ENCODE measurements around the gene PLCXD3.
"Not testable (repeated sequence)": the region's sequence is repeated elsewhere in the genome, so short reads cannot be mapped to it uniquely, and the experiment has no call there.

Gene PLCXD3

DNA sequence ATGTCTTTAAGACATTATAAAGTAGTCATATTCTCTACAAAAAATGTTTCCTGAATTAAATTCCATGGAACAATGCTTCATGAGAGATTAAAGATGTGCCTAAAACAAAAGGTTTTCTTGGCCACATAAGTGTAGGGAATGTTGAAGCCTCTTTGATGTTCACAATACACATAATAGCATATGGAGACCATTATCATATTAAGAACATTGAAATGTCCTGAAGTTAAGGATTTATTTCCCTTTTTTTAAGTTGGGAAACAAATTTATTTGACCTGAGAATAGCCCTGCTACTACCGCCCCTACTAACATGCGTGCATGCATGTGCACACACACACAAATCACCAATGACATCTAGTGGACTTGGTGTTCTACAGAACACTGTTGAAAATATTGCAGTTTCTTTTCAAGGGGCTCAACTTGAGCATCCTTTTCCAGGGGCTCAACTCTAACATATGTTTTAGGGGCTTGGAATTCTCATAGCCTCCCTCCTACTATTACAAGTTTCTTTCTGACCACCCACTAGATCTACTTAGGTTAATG, 172.2 kb downstream of the PLCXD3 start:
- no peak for DNase-seq

DNA sequence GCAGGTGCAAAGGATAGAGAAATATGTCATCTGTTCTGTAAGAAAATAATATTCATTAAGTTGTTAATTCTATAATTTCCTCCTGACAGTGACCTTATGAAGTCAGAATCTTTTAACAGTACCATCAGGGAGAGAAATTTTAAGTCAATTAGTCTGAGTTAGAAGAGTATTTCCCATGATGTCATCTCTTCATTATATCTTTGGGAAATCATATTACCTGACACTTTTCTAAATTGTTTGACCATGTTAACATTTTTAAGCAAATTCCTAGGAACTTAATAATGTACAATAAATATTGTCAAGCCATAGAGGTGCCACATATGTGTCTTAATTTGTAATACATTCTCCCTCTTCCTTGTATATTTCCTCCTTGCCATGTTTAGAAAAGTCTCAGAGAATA, 172.7 kb downstream of the PLCXD3 start:
- no peak for DNase-seq

DNA sequence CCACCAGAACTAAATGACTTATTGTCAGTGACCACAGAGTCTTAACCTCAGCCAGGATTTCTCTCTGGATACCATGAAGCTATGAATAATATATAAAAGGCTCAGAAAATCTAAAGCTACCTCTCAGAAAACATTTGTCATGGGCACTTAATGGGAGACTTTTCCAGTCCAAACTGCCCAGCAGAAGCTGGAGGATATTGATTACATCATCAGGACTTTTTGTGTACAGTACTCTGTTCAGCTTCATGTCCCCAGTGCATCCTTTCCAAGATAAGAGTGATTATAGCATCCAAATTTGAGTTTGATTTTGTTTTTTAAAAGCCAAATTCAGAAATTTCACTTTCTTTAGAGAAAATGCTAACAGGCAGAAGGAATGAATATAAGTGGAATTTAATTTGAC, 173.2 kb downstream of the PLCXD3 start:
- DNase-seq = no peak

DNA sequence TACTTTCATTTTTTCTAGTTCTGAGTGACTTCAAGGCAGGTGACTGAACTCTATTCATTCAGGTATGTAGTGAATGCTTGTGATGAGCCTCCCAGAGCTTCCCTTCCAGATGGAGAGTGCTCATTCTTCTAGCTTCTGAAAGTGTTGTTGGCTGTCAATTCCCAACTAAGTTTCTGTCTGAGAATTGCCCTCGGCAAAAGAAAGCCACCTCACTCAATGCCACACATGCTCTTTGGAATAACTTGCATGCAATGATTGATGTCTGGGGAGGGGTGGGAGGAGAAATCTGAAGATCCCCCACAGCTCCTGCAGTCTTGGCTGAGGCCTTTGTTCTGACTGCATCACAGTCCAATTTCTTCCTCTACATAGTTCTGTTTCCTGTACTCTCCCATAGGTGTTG, 173.9 kb downstream of the PLCXD3 start:
- no peak for DNase-seq

DNA sequence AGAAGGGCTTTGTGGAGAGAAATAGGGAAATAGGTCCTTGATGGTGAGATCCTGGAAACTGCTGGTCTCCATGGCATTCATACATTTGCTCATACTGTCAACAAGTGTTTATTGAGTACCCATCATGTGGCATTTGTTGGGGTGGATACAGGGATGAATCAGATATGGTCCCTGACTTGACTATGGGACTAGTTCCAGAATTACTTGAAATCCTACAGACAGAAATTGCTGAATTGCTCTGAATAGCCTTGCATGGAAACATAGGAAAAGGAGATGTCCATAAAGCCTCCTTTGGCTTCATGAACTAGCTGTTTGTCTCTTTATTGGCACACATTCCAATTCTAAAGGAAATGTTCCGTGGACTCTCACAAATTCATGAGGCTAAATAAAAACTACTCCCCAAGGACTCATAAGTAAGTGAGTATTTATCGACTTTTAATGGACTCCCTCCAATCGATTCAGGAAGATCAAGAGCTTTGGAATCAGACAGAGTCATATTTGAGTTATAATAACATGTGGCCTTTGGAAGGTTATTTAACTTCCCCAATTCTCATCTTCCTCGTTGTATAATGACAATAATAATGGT, 174.7 kb downstream of the PLCXD3 start:
- no peak for DNase-seq

DNA sequence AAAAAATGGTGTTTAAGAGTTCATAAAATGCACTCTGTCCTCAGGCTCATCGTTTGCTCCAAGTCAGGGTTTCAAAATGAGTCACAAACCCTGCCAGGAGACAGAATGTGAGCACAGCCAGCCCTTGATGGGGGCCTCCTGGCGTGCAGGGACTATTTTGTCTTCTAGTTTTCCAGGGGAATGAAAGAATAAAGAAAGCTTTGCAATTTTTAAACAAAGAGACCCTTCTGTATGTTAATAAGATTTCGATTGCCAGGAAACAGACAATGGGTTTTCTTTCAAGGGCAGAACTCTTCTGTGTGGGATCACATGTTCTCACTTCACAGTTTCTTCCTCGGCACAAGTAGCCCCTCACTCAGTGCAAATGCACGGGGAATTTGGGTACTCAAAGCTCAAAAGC, 175.6 kb downstream of the PLCXD3 start:
- DNase-seq = no peak

DNA sequence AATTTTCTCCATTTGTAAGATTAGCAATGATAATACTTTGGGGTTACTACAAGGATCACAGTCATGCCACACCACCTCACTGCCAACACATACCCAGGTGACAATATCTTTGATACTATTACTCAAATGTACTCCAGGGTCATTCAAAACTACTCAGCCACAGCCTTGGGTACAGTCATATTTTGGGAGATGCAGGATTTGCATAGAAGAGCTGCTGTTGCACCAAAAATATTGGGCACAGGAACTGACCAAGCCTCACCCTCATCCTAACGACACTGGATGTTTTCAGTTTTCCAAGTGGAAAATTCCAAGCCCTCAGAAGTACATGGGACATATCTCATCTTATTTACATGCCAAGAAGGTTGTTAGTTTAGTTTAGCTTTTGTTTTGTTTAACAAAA, 176.2 kb downstream of the PLCXD3 start:
- DNase-seq = no peak

DNA sequence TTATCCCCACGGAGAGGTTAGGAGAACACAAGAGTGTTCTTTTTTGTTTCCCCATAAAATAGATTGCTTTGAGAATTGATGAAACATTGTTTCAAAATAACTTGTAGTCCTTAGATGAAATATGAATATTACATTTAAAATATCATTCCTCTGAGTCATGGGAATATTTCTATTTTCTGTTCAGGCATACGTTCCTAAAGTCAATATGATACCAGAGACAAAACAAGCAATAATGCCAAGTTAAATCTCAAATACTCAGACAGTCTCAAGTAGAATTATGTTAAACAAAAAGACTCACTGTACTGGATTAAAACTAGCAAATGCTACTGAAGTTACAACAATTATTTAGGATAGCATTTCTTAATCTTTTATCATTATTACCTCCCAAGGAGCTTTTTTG, 185.3 kb downstream of the PLCXD3 start:
- no peak for DNase-seq

DNA sequence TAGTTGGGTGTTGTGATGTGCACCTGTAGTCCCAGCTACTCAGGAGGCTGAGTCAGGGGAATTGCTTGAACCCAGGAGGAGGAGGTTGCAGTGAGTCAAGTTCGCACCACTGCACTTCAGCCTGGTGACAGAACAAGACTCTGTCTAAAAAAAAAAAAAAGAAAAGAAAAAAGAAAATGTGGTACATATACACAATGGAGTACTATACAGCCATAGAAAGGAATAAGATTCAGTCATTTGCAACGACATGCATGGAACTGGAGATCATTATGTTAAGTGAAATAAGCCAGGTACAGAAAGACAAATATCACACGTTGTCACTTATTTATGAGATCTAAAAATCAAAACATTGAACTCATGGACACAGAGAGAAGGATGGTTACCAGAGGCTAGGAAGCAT, 187.6 kb downstream of the PLCXD3 start:
- not testable (repeated sequence) for DNase-seq

DNA sequence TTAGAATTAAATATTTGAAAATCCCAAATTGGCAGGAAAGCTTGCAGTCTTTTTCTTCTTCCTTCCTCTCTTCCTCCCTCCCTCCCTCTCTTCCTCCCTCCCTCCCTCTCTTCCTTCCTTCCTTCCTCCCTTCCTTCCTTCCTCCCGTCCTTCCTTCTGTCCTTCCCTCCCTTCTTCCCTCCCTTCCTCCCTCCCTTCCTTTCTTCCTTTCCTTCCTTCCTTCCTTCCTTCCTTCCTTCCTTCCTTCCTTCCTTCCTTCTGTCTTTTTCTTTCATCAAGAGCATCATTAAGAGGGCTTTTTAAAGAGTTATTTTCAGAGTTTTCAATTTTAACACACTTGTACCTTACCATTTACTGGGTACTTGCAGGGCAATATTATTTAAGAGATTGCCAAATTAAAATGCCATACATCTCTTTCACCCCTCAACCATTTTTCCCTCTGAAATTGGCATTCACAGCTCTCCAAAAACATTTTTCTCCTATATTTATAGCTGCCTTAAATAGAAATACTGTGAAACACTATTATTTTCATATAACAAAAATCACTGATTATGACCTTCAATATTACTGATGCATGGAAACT, 197.8 kb downstream of the PLCXD3 start:
- no peak for DNase-seq

DNA sequence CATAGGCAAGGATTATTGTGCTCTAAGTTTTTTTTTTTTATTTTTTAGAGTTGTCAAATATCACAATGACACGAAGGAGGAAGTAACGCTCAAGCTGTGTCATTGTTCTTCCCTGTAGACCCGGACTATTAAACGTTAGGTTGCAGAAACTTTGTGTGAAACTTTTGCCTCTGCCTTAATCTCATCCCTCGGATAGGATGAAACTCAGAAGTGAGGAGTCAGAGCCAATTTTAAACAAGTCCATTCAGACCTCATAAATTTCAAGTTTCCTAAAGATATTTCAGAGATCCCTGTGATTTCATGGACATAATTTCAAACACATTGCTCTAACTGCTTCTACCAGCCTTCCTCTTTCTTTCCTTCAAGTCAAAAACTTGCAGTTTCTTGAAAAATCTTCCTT, 198.3 kb downstream of the PLCXD3 start:
- DNase-seq = no peak

DNA sequence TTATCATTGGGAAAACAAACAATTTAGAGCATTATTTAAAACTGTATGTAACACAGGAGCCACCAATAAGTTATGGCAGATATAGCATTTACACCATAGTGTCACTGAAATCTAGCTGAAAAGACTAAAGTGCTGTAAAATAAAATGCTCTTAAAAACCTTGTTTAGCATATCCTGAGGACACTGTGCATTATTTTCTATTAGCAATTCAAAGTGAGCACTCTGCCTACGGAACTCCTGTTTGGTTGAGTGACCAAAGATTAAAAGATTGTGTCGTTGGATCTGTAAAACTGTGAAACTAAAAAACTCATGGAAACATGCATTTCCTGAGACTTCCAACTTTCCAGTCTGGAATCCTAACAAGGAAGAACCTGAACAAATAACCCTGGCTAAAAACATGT, 201.1 kb downstream of the PLCXD3 start:
- DNase-seq = no peak

DNA sequence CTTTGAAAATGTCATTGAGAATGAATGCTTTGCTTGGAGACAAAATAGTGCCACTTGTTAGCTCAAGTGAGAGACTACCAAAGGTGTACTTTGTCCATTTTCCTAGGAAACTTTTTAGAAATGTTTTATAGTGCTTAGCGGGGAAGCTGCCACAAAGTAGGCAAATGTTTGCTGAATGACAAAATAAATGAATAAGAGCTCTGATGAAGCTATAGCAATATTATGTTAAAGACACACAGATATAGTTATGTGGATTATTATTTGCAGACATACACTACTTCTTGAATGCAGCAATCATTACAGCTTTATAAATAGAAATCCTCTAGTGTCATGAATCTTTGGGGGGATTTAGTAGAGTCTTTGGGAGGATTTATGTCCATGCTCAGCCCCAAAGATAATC, 204.4 kb downstream of the PLCXD3 start:
- DNase-seq = no peak

DNA sequence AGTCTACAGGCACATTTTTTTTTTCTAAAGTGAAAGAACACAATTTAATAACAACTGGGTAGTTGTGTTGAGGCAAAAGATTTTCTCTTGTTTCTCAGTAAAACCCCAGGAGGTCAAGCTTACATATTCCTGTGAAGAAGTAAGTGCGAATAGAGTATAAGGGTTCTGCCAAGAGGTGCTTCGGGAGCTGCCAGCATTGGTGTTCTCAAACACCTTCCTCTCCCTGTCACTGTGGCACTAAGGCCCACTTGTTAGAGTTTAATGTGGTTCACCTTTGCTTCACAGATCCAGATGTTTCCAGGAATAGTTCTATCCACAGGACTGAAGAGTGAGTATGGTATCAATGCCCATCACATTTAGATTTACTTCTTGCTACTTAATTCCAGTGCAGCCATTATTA, 205.3 kb downstream of the PLCXD3 start:
- no peak for DNase-seq

DNA sequence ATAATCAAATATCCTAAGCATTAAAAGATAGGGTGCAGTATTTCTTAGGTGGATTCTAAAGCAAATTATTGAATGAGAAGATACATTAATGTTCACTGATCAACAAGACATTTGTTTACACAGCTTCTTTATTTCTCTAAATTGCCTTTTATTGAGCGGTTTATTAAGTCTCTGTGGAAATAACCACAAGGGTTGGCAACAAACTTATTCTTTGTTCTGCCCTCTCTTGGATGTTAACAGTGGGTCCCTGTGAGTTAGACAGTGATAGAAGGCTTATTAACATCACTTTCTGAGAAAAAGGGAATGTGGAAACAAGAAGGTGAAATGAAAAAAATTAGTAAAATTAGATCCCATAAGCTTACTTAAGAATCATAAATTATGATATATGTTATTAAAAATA, 214.3 kb downstream of the PLCXD3 start:
- no peak for DNase-seq

DNA sequence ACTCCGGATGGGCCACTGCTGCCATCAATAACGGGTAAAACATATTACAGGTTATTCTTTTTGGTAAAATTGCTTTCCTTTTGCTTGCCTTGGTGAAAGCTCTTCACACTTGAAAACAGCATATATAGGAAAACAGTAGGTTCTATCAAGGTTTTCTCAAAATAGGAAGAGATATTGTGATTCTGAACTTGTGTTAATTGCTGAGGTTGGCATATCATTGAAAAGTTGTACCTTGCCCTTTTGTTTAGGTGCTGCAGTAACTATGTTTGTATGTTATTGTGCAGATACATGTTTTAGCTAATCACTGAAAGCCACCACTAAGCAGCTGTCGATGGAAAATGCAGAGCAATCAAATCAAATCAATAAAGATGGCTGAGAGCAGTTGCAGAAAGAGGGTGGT, 219.1 kb downstream of the PLCXD3 start:
- DNase-seq = no peak

DNA sequence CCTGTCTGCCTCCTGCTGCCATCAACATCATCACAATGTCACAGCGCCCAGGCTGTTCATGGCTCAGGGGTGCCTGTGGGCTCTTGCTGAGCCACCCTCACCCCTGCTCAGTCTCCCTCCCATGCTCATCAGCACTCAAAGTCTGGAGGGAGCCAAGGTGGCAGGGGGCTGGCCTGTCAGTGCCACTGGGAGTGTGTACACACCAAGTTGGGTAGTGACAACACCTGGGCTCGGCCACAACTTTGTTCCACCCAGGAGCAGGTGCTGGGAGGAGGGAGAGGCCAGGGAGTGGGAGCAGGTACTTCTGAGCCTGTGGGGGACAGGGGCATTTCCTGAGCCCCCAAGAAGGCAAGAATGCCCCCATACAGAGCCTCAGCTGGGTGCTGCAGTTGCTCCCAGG, 219.6 kb downstream of the PLCXD3 start:
- no peak for DNase-seq

DNA sequence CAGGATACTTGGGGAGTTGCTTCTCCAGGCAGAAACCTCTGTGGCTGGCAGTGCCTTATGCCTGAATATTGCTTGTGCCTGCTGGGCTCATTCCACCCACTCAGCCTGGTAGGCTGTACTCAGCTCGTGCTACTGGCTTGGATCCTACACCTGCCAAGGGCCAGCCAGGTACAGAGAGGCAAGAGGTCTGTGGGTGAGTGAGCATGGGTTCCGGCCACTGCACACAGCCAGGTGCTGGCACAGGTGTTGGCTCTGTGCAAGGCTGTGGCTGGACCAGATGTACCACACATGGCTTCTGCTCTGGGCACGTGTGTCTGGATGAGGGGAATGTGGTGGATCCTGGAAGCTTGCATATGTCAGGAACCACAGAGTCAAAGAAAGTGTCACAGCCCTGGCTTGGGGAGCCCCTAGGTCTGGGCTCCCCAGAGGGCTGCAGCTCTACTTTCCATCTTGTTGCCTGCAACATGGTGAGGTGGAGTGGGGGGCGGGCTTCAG, 220.4 kb downstream of the PLCXD3 start:
- DNase-seq = no peak

DNA sequence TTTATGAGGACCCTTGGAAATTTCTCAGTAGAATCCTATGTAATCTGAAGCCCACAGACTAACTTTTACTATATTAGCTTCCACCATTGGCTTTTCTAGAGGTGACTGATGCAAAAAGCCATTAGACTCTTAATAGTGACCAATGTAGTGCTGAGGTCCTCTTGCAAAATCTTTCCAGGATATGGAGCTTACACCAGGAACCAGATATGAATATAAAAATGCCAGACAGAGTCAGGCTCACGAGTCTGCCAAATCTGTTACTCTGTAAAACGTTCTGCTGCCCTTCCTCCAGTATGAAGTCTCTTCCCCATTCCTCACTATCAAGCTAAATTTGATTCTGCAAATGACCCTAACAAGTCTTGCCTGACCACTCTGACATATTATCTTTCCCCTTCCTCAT, 223.7 kb downstream of the PLCXD3 start:
- no peak for DNase-seq

DNA sequence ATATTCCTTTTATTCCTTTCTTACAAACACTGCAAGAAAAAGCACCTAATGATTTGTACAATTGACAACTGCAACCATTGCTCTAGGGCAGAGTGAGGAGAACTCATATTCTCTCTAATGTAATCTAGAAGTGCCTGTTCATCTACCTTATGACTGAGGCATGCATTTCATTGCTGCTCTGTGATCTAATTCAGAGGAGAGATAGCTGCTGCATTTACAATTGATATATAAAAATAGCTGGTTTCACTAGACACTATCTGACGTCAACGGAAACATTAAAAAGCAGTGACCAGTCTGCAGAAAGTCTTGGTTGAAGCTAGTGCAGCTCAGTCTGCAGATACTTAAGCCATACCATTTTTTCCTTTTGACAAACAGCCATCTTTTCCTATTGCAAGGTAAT, 224.2 kb downstream of the PLCXD3 start:
- DNase-seq = no peak

DNA sequence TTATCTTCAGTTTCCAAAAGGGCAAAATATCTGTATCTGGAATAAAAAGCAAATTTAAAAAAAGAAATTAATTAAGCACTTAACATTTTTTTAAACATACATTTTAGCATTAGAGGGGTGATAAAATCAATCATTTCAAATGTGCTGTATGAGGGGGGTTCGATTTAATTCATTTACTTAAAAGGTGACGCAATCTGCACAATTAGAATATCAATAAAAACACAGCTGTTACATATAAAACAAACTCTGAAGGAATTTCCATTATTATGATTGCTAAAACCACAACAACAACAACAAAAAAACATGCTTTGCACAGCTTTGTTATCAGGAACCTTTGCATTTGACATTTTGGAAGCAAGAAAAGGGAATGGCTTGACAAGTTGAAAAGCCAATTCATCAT, 225.5 kb downstream of the PLCXD3 start:
- DNase-seq = no peak

DNA sequence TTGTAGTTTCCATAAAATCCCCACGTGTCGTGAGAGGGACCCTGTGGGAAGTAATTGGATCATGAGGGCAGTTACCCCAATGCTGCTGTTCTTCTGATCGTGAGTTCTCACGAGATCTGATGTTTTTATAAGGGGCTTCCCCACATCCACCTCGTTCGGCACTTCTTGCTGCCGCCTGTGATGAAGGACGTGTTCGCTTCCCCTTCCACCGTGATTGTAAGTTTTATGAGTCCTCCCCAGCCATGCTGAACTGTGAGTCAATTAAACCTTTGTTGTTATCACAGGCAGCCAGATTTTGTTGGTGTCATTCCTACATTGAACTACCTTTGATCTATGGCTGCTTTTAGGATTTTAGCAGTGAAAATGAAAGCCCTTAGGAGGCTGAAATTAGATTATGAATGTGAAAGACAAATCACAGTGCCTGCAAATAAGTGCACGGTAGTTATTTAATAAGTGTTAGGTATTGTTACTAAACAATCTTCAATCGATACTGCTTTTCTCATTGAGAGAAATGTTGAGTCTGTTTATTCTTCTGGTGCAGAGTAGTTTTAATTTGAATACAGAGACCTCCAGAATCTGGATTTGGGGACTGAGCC, 229.1 kb downstream of the PLCXD3 start:
- DNase-seq = no peak

DNA sequence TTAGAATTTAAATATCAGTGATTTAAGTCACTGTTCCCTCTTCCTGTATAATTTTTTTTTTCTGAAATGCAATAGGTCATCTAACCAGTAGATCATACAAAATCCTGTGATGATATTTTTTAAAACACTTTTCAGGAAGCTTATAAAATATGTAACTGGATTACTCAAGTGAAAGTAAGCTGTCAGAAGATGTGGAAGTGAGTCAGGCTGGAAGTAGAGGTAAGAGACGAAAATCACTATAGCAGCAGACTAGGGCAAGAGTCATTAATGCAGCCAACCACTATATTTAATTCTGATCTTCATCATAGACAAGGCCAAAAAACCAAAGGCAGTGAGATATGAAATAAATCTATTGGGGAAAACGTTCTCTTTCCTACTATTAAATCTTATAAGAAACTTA, 231.4 kb downstream of the PLCXD3 start:
- no peak for DNase-seq

DNA sequence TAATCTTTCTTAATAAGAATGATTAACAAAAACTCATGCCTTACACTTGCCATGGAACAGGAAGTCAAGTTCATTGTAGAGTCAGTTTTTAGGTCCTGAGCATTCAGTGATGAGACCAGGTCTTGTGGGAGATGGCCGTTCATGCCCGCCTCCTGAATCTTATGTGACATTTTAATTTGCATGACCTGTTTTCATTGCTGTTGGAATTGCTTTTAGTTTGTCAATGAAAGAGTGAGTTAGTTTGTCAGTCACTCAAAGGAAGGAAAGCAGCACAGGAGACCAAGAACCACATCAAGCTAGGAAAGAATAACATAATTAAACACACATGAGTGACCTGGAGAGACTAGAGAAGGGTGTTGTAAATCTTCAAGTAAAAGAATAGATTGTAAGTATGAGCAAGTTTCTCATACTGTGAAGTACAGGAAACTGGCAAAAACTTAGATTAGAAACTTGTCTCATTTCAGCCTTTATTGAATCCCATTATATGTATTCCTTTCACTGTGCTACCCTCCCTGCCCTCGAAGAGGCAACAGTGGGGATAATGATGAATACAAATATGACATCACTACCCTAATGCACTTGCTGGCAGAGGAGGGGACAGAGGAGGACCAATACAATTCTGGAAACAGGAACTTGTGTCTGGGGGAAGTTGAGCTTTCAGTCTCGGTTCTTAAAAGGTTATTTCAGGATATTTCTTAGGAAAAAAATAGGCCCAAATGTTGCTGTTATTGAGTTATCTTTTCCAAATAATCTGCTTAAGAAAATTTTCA, 232.7 kb downstream of the PLCXD3 start:
- no peak for DNase-seq
